ENCODE results near the gene TTLL10. TPM values are rescaled to one million over a fixed set of nuclear protein-coding genes. Genes with fewer than 3 reads are reported as not detected.

Gene TTLL10
- total and polyA plus RNA-seq, 2 experiments from 2014 or later: 0.45 TPM; not detected in 1

GRCh38 chr1:1232796-1233566 lies 59.3 kb downstream of the TTLL10 start:
- ATAC-seq (no peak), DNase-seq (ENCODE audit: low spot score) (no peak)
- H3K27me3 ChIP-seq (ENCODE audit: insufficient read depth): no peaks in the 10 kb centered on the region
- H3K36me3 ChIP-seq (ENCODE audit: insufficient read depth): no peaks in the 10 kb centered on the region
- peaks cover 21% of the 10 kb centered on the region for H3K36me3 Mint-ChIP-seq (ENCODE audit: low read depth)
- peaks cover 6% of the 10 kb centered on the region for H3K4me1 ChIP-seq (ENCODE audit: insufficient read depth)
- peaks cover 8% of the 10 kb centered on the region for H4K20me1 ChIP-seq (replicated peaks; ENCODE audit: insufficient read depth)
- peaks cover 10% of the 10 kb centered on the region for H3K9me3 Mint-ChIP-seq
- H3K9me2 ChIP-seq (ENCODE audit: insufficient read depth): no peaks in the 10 kb centered on the region
- H2AFZ ChIP-seq: no peak overlapping the region
- H3K4me1 Mint-ChIP-seq: peaks cover 18% of the 10 kb centered on the region
- H3K79me2 ChIP-seq (replicated peaks; ENCODE audit: insufficient read depth): peaks cover 40% of the 10 kb centered on the region
- H3K27ac Mint-ChIP-seq: no peak overlapping the region
- peaks cover 13% of the 10 kb centered on the region for H3K27me3 Mint-ChIP-seq (ENCODE audit: insufficient read depth, low read depth, poor library complexity)
- peak overlapping the region; percentile 38; the same call in 1 of the 2 replicates for H3K4me2 ChIP-seq
- peak overlapping the region; percentile 59 for H3K4me3 Mint-ChIP-seq
- H3K27ac ChIP-seq (ENCODE audit: low read depth): no peak overlapping the region
- TF ChIP-seq JUNB (IDR thresholded peaks at IDR 0.05; ENCODE audit: unreplicated experiment) (no peak), ZNF331 (CRISPR knock-in tag; IDR thresholded peaks at IDR 0.05; ENCODE audit: low read depth) (no peak), CREB1 (CRISPR knock-in tag; IDR thresholded peaks at IDR 0.05; ENCODE audit: low read depth) (no peak), ETS1 (IDR thresholded peaks at IDR 0.05) (no peak)
- TF ChIP-seq, protein P1, sequence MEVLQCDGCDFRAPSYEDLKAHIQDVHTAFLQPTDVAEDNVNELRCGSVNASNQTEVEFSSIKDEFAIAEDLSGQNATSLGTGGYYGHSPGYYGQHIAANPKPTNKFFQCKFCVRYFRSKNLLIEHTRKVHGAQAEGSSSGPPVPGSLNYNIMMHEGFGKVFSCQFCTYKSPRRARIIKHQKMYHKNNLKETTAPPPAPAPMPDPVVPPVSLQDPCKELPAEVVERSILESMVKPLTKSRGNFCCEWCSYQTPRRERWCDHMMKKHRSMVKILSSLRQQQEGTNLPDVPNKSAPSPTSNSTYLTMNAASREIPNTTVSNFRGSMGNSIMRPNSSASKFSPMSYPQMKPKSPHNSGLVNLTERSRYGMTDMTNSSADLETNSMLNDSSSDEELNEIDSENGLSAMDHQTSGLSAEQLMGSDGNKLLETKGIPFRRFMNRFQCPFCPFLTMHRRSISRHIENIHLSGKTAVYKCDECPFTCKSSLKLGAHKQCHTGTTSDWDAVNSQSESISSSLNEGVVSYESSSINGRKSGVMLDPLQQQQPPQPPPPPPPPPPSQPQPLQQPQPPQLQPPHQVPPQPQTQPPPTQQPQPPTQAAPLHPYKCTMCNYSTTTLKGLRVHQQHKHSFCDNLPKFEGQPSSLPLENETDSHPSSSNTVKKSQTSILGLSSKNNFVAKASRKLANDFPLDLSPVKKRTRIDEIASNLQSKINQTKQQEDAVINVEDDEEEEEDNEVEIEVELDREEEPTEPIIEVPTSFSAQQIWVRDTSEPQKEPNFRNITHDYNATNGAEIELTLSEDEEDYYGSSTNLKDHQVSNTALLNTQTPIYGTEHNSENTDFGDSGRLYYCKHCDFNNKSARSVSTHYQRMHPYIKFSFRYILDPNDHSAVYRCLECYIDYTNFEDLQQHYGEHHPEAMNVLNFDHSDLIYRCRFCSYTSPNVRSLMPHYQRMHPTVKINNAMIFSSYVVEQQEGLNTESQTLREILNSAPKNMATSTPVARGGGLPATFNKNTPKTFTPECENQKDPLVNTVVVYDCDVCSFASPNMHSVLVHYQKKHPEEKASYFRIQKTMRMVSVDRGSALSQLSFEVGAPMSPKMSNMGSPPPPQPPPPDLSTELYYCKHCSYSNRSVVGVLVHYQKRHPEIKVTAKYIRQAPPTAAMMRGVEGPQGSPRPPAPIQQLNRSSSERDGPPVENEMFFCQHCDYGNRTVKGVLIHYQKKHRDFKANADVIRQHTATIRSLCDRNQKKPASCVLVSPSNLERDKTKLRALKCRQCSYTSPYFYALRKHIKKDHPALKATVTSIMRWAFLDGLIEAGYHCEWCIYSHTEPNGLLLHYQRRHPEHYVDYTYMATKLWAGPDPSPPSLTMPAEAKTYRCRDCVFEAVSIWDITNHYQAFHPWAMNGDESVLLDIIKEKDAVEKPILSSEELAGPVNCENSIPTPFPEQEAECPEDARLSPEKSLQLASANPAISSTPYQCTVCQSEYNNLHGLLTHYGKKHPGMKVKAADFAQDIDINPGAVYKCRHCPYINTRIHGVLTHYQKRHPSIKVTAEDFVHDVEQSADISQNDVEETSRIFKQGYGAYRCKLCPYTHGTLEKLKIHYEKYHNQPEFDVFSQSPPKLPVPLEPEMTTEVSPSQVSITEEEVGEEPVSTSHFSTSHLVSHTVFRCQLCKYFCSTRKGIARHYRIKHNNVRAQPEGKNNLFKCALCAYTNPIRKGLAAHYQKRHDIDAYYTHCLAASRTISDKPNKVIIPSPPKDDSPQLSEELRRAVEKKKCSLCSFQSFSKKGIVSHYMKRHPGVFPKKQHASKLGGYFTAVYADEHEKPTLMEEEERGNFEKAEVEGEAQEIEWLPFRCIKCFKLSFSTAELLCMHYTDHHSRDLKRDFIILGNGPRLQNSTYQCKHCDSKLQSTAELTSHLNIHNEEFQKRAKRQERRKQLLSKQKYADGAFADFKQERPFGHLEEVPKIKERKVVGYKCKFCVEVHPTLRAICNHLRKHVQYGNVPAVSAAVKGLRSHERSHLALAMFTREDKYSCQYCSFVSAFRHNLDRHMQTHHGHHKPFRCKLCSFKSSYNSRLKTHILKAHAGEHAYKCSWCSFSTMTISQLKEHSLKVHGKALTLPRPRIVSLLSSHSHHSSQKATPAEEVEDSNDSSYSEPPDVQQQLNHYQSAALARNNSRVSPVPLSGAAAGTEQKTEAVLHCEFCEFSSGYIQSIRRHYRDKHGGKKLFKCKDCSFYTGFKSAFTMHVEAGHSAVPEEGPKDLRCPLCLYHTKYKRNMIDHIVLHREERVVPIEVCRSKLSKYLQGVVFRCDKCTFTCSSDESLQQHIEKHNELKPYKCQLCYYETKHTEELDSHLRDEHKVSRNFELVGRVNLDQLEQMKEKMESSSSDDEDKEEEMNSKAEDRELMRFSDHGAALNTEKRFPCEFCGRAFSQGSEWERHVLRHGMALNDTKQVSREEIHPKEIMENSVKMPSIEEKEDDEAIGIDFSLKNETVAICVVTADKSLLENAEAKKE (CRISPR knock-in tag; IDR thresholded peaks at IDR 0.05): no peak
- H3F3A ChIP-seq (replicated peaks; ENCODE audit: low read depth): peaks cover 10% of the 10 kb centered on the region; the same call in 1 of the 2 replicates
- peak overlapping the region; percentile 28; the same call in 1 of the 2 replicates for H3K4me3 ChIP-seq

Data from GM23338 (cell line).